Measurements from ENCODE around the gene MED20. TPM values are rescaled to one million over a fixed set of nuclear protein-coding genes. Genes with fewer than 3 reads are reported as not detected.

MED20 gene
- total RNA-seq, 1 donor from 2014 or later = 23.1 TPM

GRCh38 chr6:41941280-41942066 lies 20.5 kb upstream of the MED20 start, which contains the start of gene CCND3:
Gene CCND3 (minus strand): TSS chr6:41941808. CDS start chr6:41941649, 159 bp downstream.
- intact Hi-C loops (cut with micrococcal nuclease) = loop anchor here (1.0 to 2.0 kb wide), 7 partner anchors 17 to 869 kb away; partner anchors contain the start of genes BYSL, MED20, NFYA and OARD1

GRCh38 chr6:41940759-41941279 lies 19.9 kb upstream of the MED20 start:
- intact Hi-C loops (cut with micrococcal nuclease) = loop anchor here (1.0 to 2.0 kb wide), 7 partner anchors 18 to 868 kb away; partner anchors contain the start of genes BYSL, MED20, NFYA and OARD1

- intact Hi-C loops (cut with micrococcal nuclease) = loop anchor here (1.0 to 2.0 kb wide), 6 partner anchors 19 to 867 kb away; partner anchors contain the start of genes NFYA, OARD1, PRICKLE4 and TFEB
Measured at GRCh38 chr6:41939848-41940758, 19.2 kb upstream of the MED20 start.

- intact Hi-C loops (cut with micrococcal nuclease) = no loop called here
Measured at GRCh38 chr6:41939176-41939847, 18.4 kb upstream of the MED20 start.

GRCh38 chr6:41938590-41939175 lies 17.7 kb upstream of the MED20 start:
- intact Hi-C loops (cut with micrococcal nuclease) = no loop called here

- intact Hi-C loops (cut with micrococcal nuclease) = loop anchor here (2.0 kb wide), 1 partner anchor 73 kb away; no protein-coding TSS in a partner anchor
Measured at GRCh38 chr6:41937861-41938574, 17.1 kb upstream of the MED20 start.

GRCh38 chr6:41937472-41937860 lies 16.5 kb upstream of the MED20 start:
- intact Hi-C loops (cut with micrococcal nuclease) = loop anchor here (2.0 kb wide), 1 partner anchor 73 kb away; no protein-coding TSS in a partner anchor

- intact Hi-C loops (cut with micrococcal nuclease) = loop anchor here (1.0 to 2.0 kb wide), 9 partner anchors 15 to 149 kb away; partner anchors contain the start of genes BYSL, MED20, TOMM6 and USP49
Measured at GRCh38 chr6:41936073-41936837, 15.3 kb upstream of the MED20 start.

- intact Hi-C loops (cut with micrococcal nuclease) = loop anchor here (1.0 to 2.0 kb wide), 9 partner anchors 14 to 148 kb away; partner anchors contain the start of genes BYSL, MED20, TOMM6 and USP49
Measured at GRCh38 chr6:41935685-41936072, 14.7 kb upstream of the MED20 start.

- intact Hi-C loops (cut with micrococcal nuclease) = no loop called here
Measured at GRCh38 chr6:41935193-41935574, 14.2 kb upstream of the MED20 start.

GRCh38 chr6:41934278-41935192 lies 13.6 kb upstream of the MED20 start:
- intact Hi-C loops (cut with micrococcal nuclease) = no loop called here

- intact Hi-C loops (cut with micrococcal nuclease) = no loop called here
Measured at GRCh38 chr6:41932378-41932777, 11.4 kb upstream of the MED20 start.

GRCh38 chr6:41931792-41932191 lies 10.9 kb upstream of the MED20 start:
- intact Hi-C loops (cut with micrococcal nuclease) = no loop called here

GRCh38 chr6:41929924-41930323 lies 9.0 kb upstream of the MED20 start:
- intact Hi-C loops (cut with micrococcal nuclease) = loop anchor here (10.0 kb wide), 1 partner anchor 1245 kb away; the partner anchor contains the start of gene SRF

GRCh38 chr6:41927253-41927652 lies 6.3 kb upstream of the MED20 start:
- intact Hi-C loops (cut with micrococcal nuclease) = loop anchor here (10.0 kb wide), 1 partner anchor 1248 kb away; the partner anchor contains the start of gene SRF

- intact Hi-C loops (cut with micrococcal nuclease) = loop anchor here (1.0 to 10.0 kb wide), 2 partner anchors 644 to 1253 kb away; partner anchors contain the start of gene SRF
Measured at GRCh38 chr6:41922154-41922553, 1.2 kb upstream of the MED20 start.

- intact Hi-C loops (cut with micrococcal nuclease) = loop anchor here (1.0 to 10.0 kb wide), 14 partner anchors 15 to 1253 kb away; partner anchors contain the start of genes CCND3, MRPS10, SRF and TAF8
Measured at GRCh38 chr6:41921712-41921998, 716 bp upstream of the MED20 start.

- intact Hi-C loops (cut with micrococcal nuclease) = no loop called here
Measured at GRCh38 chr6:41917528-41917927, 3.4 kb downstream of the MED20 start.
